ENCODE measurements around the gene KLHL33. TPM values are rescaled to one million over a fixed set of nuclear protein-coding genes. Genes with fewer than 3 reads are reported as not detected.

Gene KLHL33
- total and polyA plus RNA-seq, 2 donors (not counting 3 experiments of a cell fraction or from before 2014, with no cell fraction given): not detected

- no peaks in the 10 kb centered on the region for H3K79me2 ChIP-seq (ENCODE audit: control insufficient read depth, insufficient read depth, low read length)
- BruUV-seq (replicated peaks): no TSS peak
- dilution Hi-C loops (cut with MboI; ENCODE audit: extremely low pct_ligation_motif_present, low sequenced_read_pairs) (no loop called here), intact Hi-C loops (cut with micrococcal nuclease) (no loop called here)
- no peak for TF ChIP-seq POLR2AphosphoS5 (IDR thresholded peaks at IDR 0.05; ENCODE audit: insufficient read depth, low read depth, low read length)
- no peak for TF ChIP-seq GATA2 (IDR thresholded peaks at IDR 0.05; ENCODE audit: insufficient read depth, insufficient read length, low read depth, low read length)
- TF ChIP-seq MYC (IDR thresholded peaks at IDR 0.05; ENCODE audit: low read depth, low read length): no peak
- no peak for TF ChIP-seq FOS (IDR thresholded peaks at IDR 0.05; ENCODE audit: borderline replicate concordance, insufficient read depth, low read length)
- no peak for TF ChIP-seq CTCF (IDR thresholded peaks at IDR 0.05; ENCODE audit: extremely low read depth in 1 of 2, insufficient read depth in 1 of 2, low read depth in 1 of 2, low read length in 2 of 2)
- TF ChIP-seq JUN (IDR thresholded peaks at IDR 0.05; ENCODE audit: borderline replicate concordance, insufficient read depth, insufficient read length, low read depth): no peak
- no peak for TF ChIP-seq POLR2A (IDR thresholded peaks at IDR 0.05; ENCODE audit: low read depth, low read length)
- no peak for TF ChIP-seq EZH2 (IDR thresholded peaks at IDR 0.05; ENCODE audit: borderline replicate concordance, low read depth, low read length, severe bottlenecking)
- TF ChIP-seq MAX (IDR thresholded peaks at IDR 0.05; ENCODE audit: insufficient read depth, insufficient read length): no peak
- no peak overlapping the region for H3K4me2 ChIP-seq (ENCODE audit: insufficient read depth, low read length)
- H3K9ac ChIP-seq (replicated peaks; ENCODE audit: extremely low read depth, insufficient read depth, low read length): no peak overlapping the region
- H3K9me3 ChIP-seq (replicated peaks; ENCODE audit: control insufficient read depth, insufficient read depth, low read length): no peaks in the 10 kb centered on the region
- no peaks in the 10 kb centered on the region for H3K4me1 ChIP-seq (ENCODE audit: control insufficient read depth, extremely low read depth, insufficient read depth, low read length)
- no peaks in the 10 kb centered on the region for H4K20me1 ChIP-seq (replicated peaks; ENCODE audit: control insufficient read depth, extremely low read depth, insufficient read depth, low read length)
- DNase-seq (ENCODE audit: low read depth, low spot score): no peak
- peaks cover 20 to 72% of the 10 kb centered on the region in 2 experiments for H3K36me3 ChIP-seq (ENCODE audit: control insufficient read depth in 2 of 2, extremely low read depth in 1 of 2, insufficient read depth in 2 of 2, low read length in 2 of 2)
- no peaks in the 10 kb centered on the region for H3K9me1 ChIP-seq (replicated peaks; ENCODE audit: control insufficient read depth, extremely low read depth, insufficient read depth, low read length)
- ChIA-PET POLR2A (no interaction called here), CTCF (no interaction called here)
- no peak overlapping the region for H3K4me3 ChIP-seq (replicated peaks in 1 of 3; ENCODE audit: insufficient read depth in 1 of 3, low read depth in 1 of 3, low read length in 3 of 3)
- no peaks in the 10 kb centered on the region for H3K27me3 ChIP-seq (ENCODE audit: control insufficient read depth in 2 of 2, insufficient read depth in 2 of 2, low read length in 2 of 2)
- FAIRE-seq: no peak
- H2AFZ ChIP-seq (ENCODE audit: low read depth, low read length): no peak overlapping the region
- H3K27ac ChIP-seq (ENCODE audit: insufficient read depth, low read depth, low read length): no peak overlapping the region
Measured at GRCh38 chr14:20377171-20377570, 58.8 kb downstream of the KLHL33 start.
